Pancreas (tissue), 10 donors: ENCODE measurements around the gene POGK. TPM values are rescaled to one million over a fixed set of nuclear protein-coding genes. Genes with fewer than 3 reads are reported as not detected.

Experiments
- ATAC-seq, 4 donors: fragments of 200-7000 bp; cut with Tn5 transposase; one replicate each; pipeline versions ENCODE4 v1.8.0 to v1.9.1; 2020; ENCODE audit warnings: mild to moderate bottlenecking in 4 of 4, moderate library complexity in 4 of 4
- DNase-seq, 6 donors: peaks; one replicate each; pipeline ENCODE4 v3.0.0-alpha.2; 2020
- FAIRE-seq: peaks from 2 replicates; lab custom pipeline; 2012; peaks lifted over from hg19 to GRCh38; lab: Jason Lieb, UNC
- H3K27ac ChIP-seq, 4 donors: fragments of 200-600 bp; sonication (generic); 1 replicate in 3 of 4; 2 replicates in 1 of 4; pipeline versions ENCODE4 v1.5.0 to v1.8.0; 2020
- H3K27me3 ChIP-seq, 4 donors: fragments of 200-600 bp; one replicate each; pipeline ENCODE4 v1.8.0; 2021
- H3K36me3 ChIP-seq, 3 donors: fragments of 200-600 bp; sonication (generic) in 1 of 3; one replicate each; pipeline versions ENCODE4 v1.5.0 to v1.8.0; 2020 to 2021
- H3K4me1 ChIP-seq, 3 donors: fragments of 200-600 bp; one replicate each; pipeline ENCODE4 v1.8.0; 2021
- H3K4me3 ChIP-seq, 4 donors: fragments of 200-600 bp; sonication (generic) in 2 of 4; one replicate each; pipeline versions ENCODE4 v1.5.0 to v1.8.0; 2020 to 2021
- H3K9me3 ChIP-seq, 4 donors: fragments of 200-600 bp; one replicate each; pipeline ENCODE4 v1.8.0; 2021
- CTCF ChIP-seq, 4 donors: fragments of 200-600 bp; sonication (generic) in 3 of 4; IDR thresholded peaks; one replicate each; pipeline versions ENCODE4 v1.5.0 to v1.8.0; 2021; ENCODE audit warnings: antibody characterized with exemption in 4 of 4
- WGBS, 2 donors: extraction: QIAGEN DNeasy Blood & Tissue Kit; methylation state at CpG; one replicate each; pipeline ENCODE4 v1.1.7; 2013; 5-methylcytosine and 5-hydroxymethylcytosine counted together
- intact Hi-C, 3 donors: fragments of 100-400 bp; cut with DNase I; formaldehyde crosslinking; loops; one replicate each; pipeline versions ENCODE4 v1.11.1 to v1.14.2; 2022
- polyA plus RNA-seq, 2 donors: library from polyadenylated mRNA; stranded (reverse); fragments of 200-250 nt; gene quantifications; one replicate each; pipeline ENCODE4 v1.2.3, GENCODE V29; 2013
- total RNA-seq, 6 donors: library from RNA; stranded (reverse); fragmentation: NEBNext Ultra II Directional in 4 of 6; extraction: Animal tissue kit (Norgen Biotek cat#: 25700) in 4 of 6; gene quantifications; one replicate each; pipeline versions ENCODE4 v1.2.1 to v1.2.4, GENCODE V29; 2021 to 2023
- donor health status: healthy with polysubstance abuse.
- donor health status: DM: no; HTN: no; CAD: no; lungs with moderate emphysema.
- donor health status: DM: no; HTN: no; CAD: no.
- donor health status: control.
- donor health status: control.
- donor health status: Bipolar disorder and iron deficiency.
- donor health status: DM: yes; HTN: yes; CAD: no.
- donor health status: DM: no; HTN: no; CAD: no.
- donor health status: DM: no; HTN: no; CAD: no.
- donor health status: DM: yes; HTN: yes; CAD: no.

The POGK gene
- total and polyA plus RNA-seq, 8 donors, result 6.3 to 26.7 (median 14.0) TPM

- Histone ChIP-seq H3K27ac (no peak overlapping the region), H3K9me3 (no peaks in the 10 kb centered on the region), H3K27me3 (no peaks in the 10 kb centered on the region), H3K4me3 (no peak overlapping the region), H3K4me1 (no peaks in the 10 kb centered on the region), H3K36me3 (no peaks in the 10 kb centered on the region)
- ATAC-seq, result no peak
- WGBS, 2 donors, result 93 to 97% methylated on average over 3 of the region's 3 CpGs
- TF ChIP-seq CTCF (IDR thresholded peaks at IDR 0.05), result no peak
- intact Hi-C loops, result no loop called here
- DNase-seq, result no peak
- FAIRE-seq, result no peak
These were observed 45.7 kb downstream of the POGK start for GRCh38 chr1:166884971-166885370.

GRCh38 chr1:166888373-166889111, 49.3 kb downstream of the POGK start:
- FAIRE-seq, result no peak

GRCh38 chr1:166889776-166890175, 50.5 kb downstream of the POGK start:
- no peaks in the 10 kb centered on the region for H3K4me1 ChIP-seq
- no peak for TF ChIP-seq CTCF (IDR thresholded peaks at IDR 0.05)
- FAIRE-seq, result no peak
- ATAC-seq, result no peak
- H3K36me3 ChIP-seq, result no peaks in the 10 kb centered on the region
- no peaks in the 10 kb centered on the region for H3K27me3 ChIP-seq
- no peaks in the 10 kb centered on the region for H3K9me3 ChIP-seq
- no peak overlapping the region for H3K4me3 ChIP-seq
- no peak overlapping the region for H3K27ac ChIP-seq
- DNase-seq, result no peak
- intact Hi-C loops, result no loop called here

More at GRCh38 chr1:166888373-166889111, 49.3 kb downstream of the POGK start:
- no peaks in the 10 kb centered on the region for H3K9me3 ChIP-seq
- no peak for ATAC-seq
- H3K4me1 ChIP-seq, result no peaks in the 10 kb centered on the region
- no peaks in the 10 kb centered on the region for H3K36me3 ChIP-seq
- H3K27me3 ChIP-seq, result no peaks in the 10 kb centered on the region
- no peak overlapping the region for H3K4me3 ChIP-seq
- DNase-seq, result no peak
- no peak for TF ChIP-seq CTCF (IDR thresholded peaks at IDR 0.05)
- 66 to 69% methylated on average over 4 of the region's 4 CpGs for WGBS, 2 donors
- H3K27ac ChIP-seq, result no peak overlapping the region
- intact Hi-C loops, result no loop called here

GRCh38 chr1:166895766-166896165, 56.5 kb downstream of the POGK start:
- intact Hi-C loops, result no loop called here

More at GRCh38 chr1:166895766-166896165, 56.5 kb downstream of the POGK start:
- FAIRE-seq, result no peak
- Histone ChIP-seq H3K4me3 (no peak overlapping the region), H3K9me3 (no peaks in the 10 kb centered on the region), H3K27ac (no peak overlapping the region), H3K36me3 (no peaks in the 10 kb centered on the region), H3K4me1 (no peaks in the 10 kb centered on the region), H3K27me3 (no peaks in the 10 kb centered on the region)
- DNase-seq, result no peak
- no peak for ATAC-seq
- no peak for TF ChIP-seq CTCF (IDR thresholded peaks at IDR 0.05)
- WGBS, 2 donors, result 53 to 63% methylated on average over 4 of the region's 4 CpGs
